SK-N-SH treated with all-trans-retinoic acid at 6 μM for 48 hours (cell line): ENCODE measurements around the gene LARGE1.

Source experiments
- ARNTL ChIP-seq: fragments of 450-650 bp; formaldehyde crosslinking; IDR thresholded peaks from 2 replicates; pipeline ENCODE4 v1.5.0; 2020; ENCODE audit warnings: low read depth, mild to moderate bottlenecking, moderate library complexity, borderline replicate concordance
- CREB5 ChIP-seq: fragments of 250-450 bp; sonication (Bioruptor Pico); IDR thresholded peaks from 2 replicates; pipeline ENCODE4 v1.5.1; 2020; ENCODE audit warnings: low read depth, mild to moderate bottlenecking, moderate library complexity
- GLIS3 ChIP-seq: fragments of 250-450 bp; sonication (Bioruptor Pico); IDR thresholded peaks from 2 replicates; pipeline ENCODE4 v1.5.0; 2020; ENCODE audit warnings: mild to moderate bottlenecking, moderate library complexity
- RARB ChIP-seq: fragments of 250-450 bp; sonication (Bioruptor Pico); IDR thresholded peaks from 2 replicates; pipeline ENCODE4 v1.8.0; 2021; ENCODE audit warnings: mild to moderate bottlenecking, moderate library complexity
- TSHZ2 ChIP-seq: fragments of 250-450 bp; sonication (Bioruptor Pico); IDR thresholded peaks from 2 replicates; pipeline ENCODE4 v1.5.0; 2020; ENCODE audit warnings: mild to moderate bottlenecking, moderate library complexity
- ZFP30 ChIP-seq: fragments of 450-650 bp; formaldehyde crosslinking; IDR thresholded peaks from 2 replicates; pipeline ENCODE4 v1.5.0; 2022; ENCODE audit warnings: mild to moderate bottlenecking, moderate library complexity
- ZNF70 ChIP-seq: fragments of 450-650 bp; formaldehyde crosslinking; IDR thresholded peaks from 2 replicates; pipeline ENCODE4 v1.5.0; 2020; ENCODE audit warnings: mild to moderate bottlenecking, moderate library complexity

- TF ChIP-seq ZNF70 (CRISPR knock-in tag) (no peak), CREB5 (CRISPR knock-in tag) (no peak), TSHZ2 (CRISPR knock-in tag) (no peak), ARNTL (CRISPR knock-in tag) (no peak), ZFP30 (CRISPR knock-in tag) (no peak), GLIS3 (CRISPR knock-in tag) (no peak), RARB (CRISPR knock-in tag) (no peak)
These were observed 40.5 kb downstream of the LARGE1 start for GRCh38 chr22:33879796-33880195.
